Spleen (tissue), 7 donors: ENCODE data around the gene HIVEP3.

Experiments used
- CTCF ChIP-seq, 11 experiments: fragments of 200-600 bp in 7 of 11; fragments of 450-650 bp in 4 of 11; sonication (generic) in 4 of 11; IDR thresholded peaks in 8 of 11; conservative IDR thresholded peaks in 3 of 11; 1 replicate in 7 of 11; 2 replicates in 4 of 11; pipeline versions ENCODE4 v1.4.0 to v1.8.0; 2016 to 2021; ENCODE audit warnings: antibody characterized with exemption in 11 of 11, inconsistent platforms in 4 of 11, mild to moderate bottlenecking in 1 of 11
- POLR2A ChIP-seq, 3 donors: fragments of 450-650 bp; IDR thresholded peaks; one replicate each; pipeline ENCODE4 v1.5.1; 2017; ENCODE audit warnings: antibody characterized with exemption in 3 of 3, mild to moderate bottlenecking in 1 of 3
- POLR2AphosphoS5 ChIP-seq, 3 donors: sonication (generic); formaldehyde crosslinking; IDR thresholded peaks; one replicate each; pipeline ENCODE4 v1.5.1; 2017; ENCODE audit warnings: antibody characterized with exemption in 3 of 3
- donor health status: DM: no; HTN: no; CAD: no; lungs with moderate emphysema.
- donor health status: DM: no; HTN: no; CAD: no.
- donor health status: DM: no; HTN: no; CAD: no.

DNA sequence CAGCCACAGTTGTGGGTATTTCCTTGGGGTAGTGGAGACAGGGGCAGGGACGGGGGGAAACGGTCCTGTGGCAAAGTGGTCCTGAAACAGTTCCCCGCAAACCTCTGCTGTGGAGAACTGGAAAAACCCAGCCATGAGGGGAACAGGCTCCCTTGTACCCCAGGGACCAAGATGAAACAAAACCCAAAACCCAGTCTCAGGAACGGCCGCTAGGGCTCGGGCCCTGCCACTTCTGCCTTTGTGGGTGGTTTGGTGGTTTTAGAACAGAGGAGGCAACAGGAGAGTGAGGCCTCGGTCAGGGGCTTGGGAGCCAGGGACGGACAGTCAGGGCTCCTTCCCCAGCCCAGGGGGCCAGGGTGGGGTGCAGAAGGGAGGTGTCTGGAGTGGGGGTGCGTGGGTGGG is 409.5 kb downstream of the HIVEP3 start:
- TF ChIP-seq CTCF (IDR thresholded peaks at IDR 0.05 in 8 of 11, conservative IDR thresholded peaks at IDR 0.05 in 3 of 11) (no peak), POLR2AphosphoS5 (IDR thresholded peaks at IDR 0.05) (no peak), POLR2A (IDR thresholded peaks at IDR 0.05) (no peak)
